CD14-positive monocyte (primary cell): ENCODE measurements around the gene PTMS. TPM values are rescaled to one million over a fixed set of nuclear protein-coding genes. Genes with fewer than 3 reads are reported as not detected.
A peak's percentile ranks its signal among the peaks of the same experiment; 100 is the strongest.

ENCODE experiments used
- DNase-seq, 3 donors: peaks; one replicate each; pipeline ENCODE4 v3.0.0-alpha.2; 2011 to 2022
- H2AFZ ChIP-seq: 2 replicates; pipeline ENCODE4 v1.6.0; 2012; ENCODE audit warnings: mild to moderate bottlenecking, low read depth, low read length, inconsistent platforms; ENCODE audit not compliant: insufficient read depth, poor library complexity, severe bottlenecking
- H3K27ac ChIP-seq, 2 donors: 1 replicate in 1 of 2; 2 replicates in 1 of 2; pipeline ENCODE4 v1.5.1; 2012 to 2013; ENCODE audit warnings: low read length in 2 of 2, control low read depth in 1 of 2, inconsistent platforms in 1 of 2, low read depth in 1 of 2, mild to moderate bottlenecking in 1 of 2
- H3K27me3 ChIP-seq, 2 donors: one replicate each; pipeline versions ENCODE4 v1.6.0 to v1.6.1; 2011 to 2013; ENCODE audit warnings: low read length in 2 of 2; ENCODE audit not compliant: control insufficient read depth in 2 of 2, insufficient read depth in 2 of 2
- H3K36me3 ChIP-seq, 2 donors: replicated peaks in 1 of 2; 1 replicate in 1 of 2; 2 replicates in 1 of 2; pipeline versions ENCODE4 v1.5.1 to v1.6.1; 2012 to 2013; ENCODE audit warnings: low read length in 2 of 2, control low read depth in 1 of 2, inconsistent platforms in 1 of 2, mild to moderate bottlenecking in 1 of 2; ENCODE audit not compliant: insufficient read depth in 2 of 2, control insufficient read depth in 1 of 2
- H3K4me1 ChIP-seq, 2 donors: 1 replicate in 1 of 2; 2 replicates in 1 of 2; pipeline versions ENCODE4 v1.5.1 to v1.6.1; 2012 to 2013; ENCODE audit warnings: low read length in 2 of 2, control low read depth in 1 of 2, inconsistent platforms in 1 of 2, mild to moderate bottlenecking in 1 of 2, moderate library complexity in 1 of 2; ENCODE audit not compliant: insufficient read depth in 2 of 2, control insufficient read depth in 1 of 2
- H3K4me2 ChIP-seq: replicated peaks from 2 replicates; pipeline ENCODE3; 2012; ENCODE audit warnings: low read length, moderate library complexity, mild to moderate bottlenecking; ENCODE audit not compliant: poor library complexity, severe bottlenecking; ENCODE audit errors: extremely low read depth
- H3K4me3 ChIP-seq, 3 experiments: fragments of 200-600 bp in 1 of 3; sonication (generic) in 1 of 3; replicated peaks in 1 of 3; 1 replicate in 2 of 3; 2 replicates in 1 of 3; pipeline ENCODE4 v1.5.1; 2011 to 2013; ENCODE audit warnings: low read length in 3 of 3, mild to moderate bottlenecking in 3 of 3, control low read depth in 2 of 3, low read depth in 2 of 3, inconsistent platforms in 1 of 3, moderate library complexity in 1 of 3
- H3K79me2 ChIP-seq: 2 replicates; pipeline ENCODE4 v1.6.0; 2012; ENCODE audit warnings: mild to moderate bottlenecking, control low read depth, inconsistent platforms, low read length, moderate library complexity; ENCODE audit not compliant: insufficient read depth
- H3K9ac ChIP-seq: 2 replicates; pipeline ENCODE4 v1.6.0; 2017; ENCODE audit warnings: low read length, mild to moderate bottlenecking; ENCODE audit not compliant: insufficient read depth, poor library complexity, severe bottlenecking
- H3K9me3 ChIP-seq, 2 donors: replicated peaks in 1 of 2; 1 replicate in 1 of 2; 2 replicates in 1 of 2; pipeline versions ENCODE4 v1.5.1 to v1.6.1; 2012 to 2013; ENCODE audit warnings: low read length in 2 of 2, control low read depth in 1 of 2; ENCODE audit not compliant: control insufficient read depth in 1 of 2, insufficient read depth in 1 of 2
- H4K20me1 ChIP-seq: 2 replicates; pipeline ENCODE4 v1.6.0; 2012; ENCODE audit warnings: mild to moderate bottlenecking, low read length, control low read depth, moderate library complexity; ENCODE audit not compliant: insufficient read depth
- H3K27ac Mint-ChIP-seq, 7 donors: one replicate each; pipeline ENCODE4 v1.8.0; 2020; ENCODE audit warnings: mild to moderate bottlenecking in 7 of 7, mixed read lengths in 7 of 7, moderate library complexity in 6 of 7, inconsistent platforms in 2 of 7
- H3K27me3 Mint-ChIP-seq, 3 donors: one replicate each; pipeline ENCODE4 v1.8.0; 2021 to 2022; ENCODE audit warnings: low read depth in 3 of 3, mild to moderate bottlenecking in 3 of 3, mixed read lengths in 3 of 3, moderate library complexity in 3 of 3, inconsistent platforms in 1 of 3
- H3K36me3 Mint-ChIP-seq, 2 donors: one replicate each; pipeline ENCODE4 v1.8.0; 2020; ENCODE audit warnings: mixed read lengths in 2 of 2, inconsistent platforms in 1 of 2, mild to moderate bottlenecking in 1 of 2
- H3K4me1 Mint-ChIP-seq: one replicate; pipeline ENCODE4 v1.8.0; 2020; ENCODE audit warnings: mild to moderate bottlenecking, mixed read lengths
- H3K4me3 Mint-ChIP-seq, 2 donors: one replicate each; pipeline ENCODE4 v1.8.0; 2020; ENCODE audit warnings: mild to moderate bottlenecking in 2 of 2, mixed read lengths in 2 of 2, moderate library complexity in 1 of 2
- H3K9me3 Mint-ChIP-seq, 7 donors: one replicate each; pipeline ENCODE4 v1.8.0; 2020 to 2022; ENCODE audit warnings: mixed read lengths in 7 of 7, mild to moderate bottlenecking in 6 of 7, moderate library complexity in 6 of 7, inconsistent platforms in 2 of 7
- WGBS: methylation state at CpG from one replicate; pipeline ENCODE4 v1.1.5; 2013; ENCODE audit warnings: missing lambda C conversion rate; ENCODE audit not compliant: insufficient coverage; 5-methylcytosine and 5-hydroxymethylcytosine counted together
- intact Hi-C, 2 donors: fragments of 100-400 bp; cut with micrococcal nuclease; formaldehyde crosslinking; loops; one replicate each; pipeline versions ENCODE4 v1.15.0 to v1.15.1; 2023
- polyA plus RNA-seq, 3 donors: library from polyadenylated mRNA; depleted of rRNA in 1 of 3; unstranded in 2 of 3; stranded (reverse) in 1 of 3; fragments of 300-500 nt in 2 of 3; fragments of >200 nt in 1 of 3; fragmentation: Illumina TruSeq in 2 of 3; gene quantifications; 1 replicate in 2 of 3; 2 replicates in 1 of 3; pipeline ENCODE4 v1.2.3, GENCODE V29; 2012 to 2021
- TF ChIP-seq, protein P1 (sequence below): fragments of 200-600 bp; IDR thresholded peaks from one replicate; pipeline ENCODE4 v1.8.0; 2022; ENCODE audit warnings: antibody characterized with exemption, mild to moderate bottlenecking

PTMS gene
- polyA plus RNA-seq, 3 donors: 2.4 to 9.7 (median 2.6) TPM

GRCh38 chr12:6817098-6817497 is 50.9 kb downstream of the PTMS start:
- DNase-seq: peak in 1 of 3 donors; percentile 1
- H3K4me1 Mint-ChIP-seq: peaks cover 33% of the 10 kb centered on the region
- H3K36me3 Mint-ChIP-seq: peaks cover 60 to 66% of the 10 kb centered on the region in 2 donors
- no peak overlapping the region for H3K27ac ChIP-seq
- no peak overlapping the region for H2AFZ ChIP-seq
- H3K36me3 ChIP-seq: peaks cover 60 to 66% of the 10 kb centered on the region in 2 donors
- H3K9me3 ChIP-seq: no peaks in the 10 kb centered on the region
- H3K27me3 ChIP-seq: peaks cover 0 to 2% of the 10 kb centered on the region in 2 donors
- no peak overlapping the region for H3K4me3 ChIP-seq
- peaks cover 0 to 2% (median 1%) of the 10 kb centered on the region in 3 donors for H3K27me3 Mint-ChIP-seq
- no peak overlapping the region for H3K4me2 ChIP-seq
- WGBS: 98% methylated on average over 7 of the region's 8 CpGs
- H3K27ac Mint-ChIP-seq: no peak overlapping the region
- peaks cover 62% of the 10 kb centered on the region for H4K20me1 ChIP-seq
- no peak overlapping the region for H3K4me3 Mint-ChIP-seq
- H3K4me1 ChIP-seq: peaks cover 25 to 34% of the 10 kb centered on the region in 2 donors
- TF ChIP-seq, protein P1, sequence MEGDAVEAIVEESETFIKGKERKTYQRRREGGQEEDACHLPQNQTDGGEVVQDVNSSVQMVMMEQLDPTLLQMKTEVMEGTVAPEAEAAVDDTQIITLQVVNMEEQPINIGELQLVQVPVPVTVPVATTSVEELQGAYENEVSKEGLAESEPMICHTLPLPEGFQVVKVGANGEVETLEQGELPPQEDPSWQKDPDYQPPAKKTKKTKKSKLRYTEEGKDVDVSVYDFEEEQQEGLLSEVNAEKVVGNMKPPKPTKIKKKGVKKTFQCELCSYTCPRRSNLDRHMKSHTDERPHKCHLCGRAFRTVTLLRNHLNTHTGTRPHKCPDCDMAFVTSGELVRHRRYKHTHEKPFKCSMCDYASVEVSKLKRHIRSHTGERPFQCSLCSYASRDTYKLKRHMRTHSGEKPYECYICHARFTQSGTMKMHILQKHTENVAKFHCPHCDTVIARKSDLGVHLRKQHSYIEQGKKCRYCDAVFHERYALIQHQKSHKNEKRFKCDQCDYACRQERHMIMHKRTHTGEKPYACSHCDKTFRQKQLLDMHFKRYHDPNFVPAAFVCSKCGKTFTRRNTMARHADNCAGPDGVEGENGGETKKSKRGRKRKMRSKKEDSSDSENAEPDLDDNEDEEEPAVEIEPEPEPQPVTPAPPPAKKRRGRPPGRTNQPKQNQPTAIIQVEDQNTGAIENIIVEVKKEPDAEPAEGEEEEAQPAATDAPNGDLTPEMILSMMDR: no peak
- no peak overlapping the region for H3K9ac ChIP-seq
- H3K79me2 ChIP-seq: peaks cover 2% of the 10 kb centered on the region
- intact Hi-C loops: no loop called here
- H3K9me3 Mint-ChIP-seq: peaks cover 0 to 2% (median 0%) of the 10 kb centered on the region in 7 donors

DNA sequence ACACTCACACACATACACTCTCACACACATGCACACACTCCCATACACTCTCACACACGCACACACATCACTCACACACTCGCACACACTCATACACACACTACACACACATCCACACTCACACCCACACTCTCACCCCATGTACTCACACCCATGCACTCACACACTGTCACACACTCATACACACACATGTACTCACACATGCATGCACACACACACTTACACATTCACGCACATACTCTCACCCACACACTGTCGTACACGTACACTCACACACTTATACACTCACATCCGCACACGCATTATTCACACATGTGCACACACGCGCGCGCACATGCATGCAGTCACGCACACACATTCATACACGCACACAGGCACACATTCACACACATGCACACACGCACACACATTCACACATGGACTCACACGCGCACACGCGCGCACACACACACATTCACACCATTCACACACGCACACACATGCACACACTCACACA is 51.5 kb downstream of the PTMS start:
- H3K27ac Mint-ChIP-seq: no peak overlapping the region
- peaks cover 60 to 66% of the 10 kb centered on the region in 2 donors for H3K36me3 ChIP-seq
- peaks cover 60 to 66% of the 10 kb centered on the region in 2 donors for H3K36me3 Mint-ChIP-seq

More for the DNA sequence above, 51.5 kb downstream of the PTMS start:
- Histone ChIP-seq H3K4me2 (no peak overlapping the region), H3K27me3 (peaks cover 0 to 6% of the 10 kb centered on the region in 2 donors), H3K4me3 (no peak overlapping the region), H2AFZ (no peak overlapping the region), H3K9me3 (no peaks in the 10 kb centered on the region), H4K20me1 (peaks cover 58% of the 10 kb centered on the region), H3K79me2 (peaks cover 5% of the 10 kb centered on the region), H3K27ac (no peak overlapping the region), H3K4me1 (peaks cover 23 to 34% of the 10 kb centered on the region in 2 donors), H3K9ac (no peak overlapping the region)
- peaks cover 2 to 3% (median 3%) of the 10 kb centered on the region in 3 donors for H3K27me3 Mint-ChIP-seq
- peak in 1 of 3 donors; percentile 3 for DNase-seq
- 86% methylated on average over 17 of the region's 20 CpGs for WGBS
- no peak overlapping the region for H3K4me3 Mint-ChIP-seq
- intact Hi-C loops: no loop called here
- peaks cover 33% of the 10 kb centered on the region for H3K4me1 Mint-ChIP-seq
- peaks cover 0 to 2% (median 0%) of the 10 kb centered on the region in 7 donors for H3K9me3 Mint-ChIP-seq
- TF ChIP-seq, protein P1: no peak
